B cell (primary cell): ENCODE data around the gene PDGFA. TPM values are rescaled to one million over a fixed set of nuclear protein-coding genes. Genes with fewer than 3 reads are reported as not detected.

Source experiments
- ATAC-seq: fragments of 200-7000 bp; cut with Tn5 transposase; one replicate; pipeline ENCODE4 v1.10.0; 2021; ENCODE audit warnings: low read depth, mild to moderate bottlenecking, moderate number of reproducible peaks, moderate library complexity
- CTCF ChIA-PET: fragments of 350-600 bp; sonication (Branson Sonifier 250); formaldehyde crosslinking; loops from one replicate; lab custom pipeline; 2021; ENCODE audit warnings: antibody characterized with exemption, inconsistent platforms; lab: Charles Lee
- POLR2A ChIA-PET: fragments of 350-600 bp; sonication (Branson Sonifier 250); formaldehyde crosslinking; loops from one replicate; lab custom pipeline; 2021; ENCODE audit warnings: antibody characterized with exemption; lab: Charles Lee
- DNase-seq: peaks from one replicate; pipeline ENCODE4 v3.0.0; 2013
- H2AFZ ChIP-seq: 2 replicates; pipeline ENCODE4 v1.6.1; 2012; ENCODE audit warnings: mild to moderate bottlenecking, low read depth, low read length; ENCODE audit not compliant: insufficient read depth, poor library complexity, severe bottlenecking
- H3K27ac ChIP-seq, 2 donors: 1 replicate in 1 of 2; 2 replicates in 1 of 2; pipeline ENCODE4 v1.5.1; 2012 to 2013; ENCODE audit warnings: low read length in 2 of 2, mild to moderate bottlenecking in 2 of 2, moderate library complexity in 1 of 2
- H3K27me3 ChIP-seq, 4 experiments: fragments of 200-600 bp in 1 of 4; sonication (generic) in 1 of 4; replicated peaks in 1 of 4; 1 replicate in 2 of 4; 2 replicates in 2 of 4; pipeline versions ENCODE4 v1.6.1 to v1.7.0; 2013 to 2016; ENCODE audit warnings: low read length in 3 of 4, mild to moderate bottlenecking in 2 of 4, mixed read lengths in 1 of 4, moderate library complexity in 1 of 4; ENCODE audit not compliant: insufficient read depth in 4 of 4, control insufficient read depth in 3 of 4; ENCODE audit errors: control extremely low read depth in 1 of 4
- H3K36me3 ChIP-seq, 2 experiments: replicated peaks in 1 of 2; 1 replicate in 1 of 2; 2 replicates in 1 of 2; pipeline versions ENCODE4 v1.6.1 to v1.7.1; 2013; ENCODE audit warnings: low read length in 1 of 2; ENCODE audit not compliant: insufficient read depth in 2 of 2, control insufficient read depth in 1 of 2; ENCODE audit errors: control extremely low read depth in 1 of 2, extremely low read depth in 1 of 2
- H3K4me1 ChIP-seq, 2 donors: fragments of 200-600 bp in 1 of 2; sonication (generic) in 1 of 2; 1 replicate in 1 of 2; 2 replicates in 1 of 2; pipeline versions ENCODE4 v1.5.1 to v1.6.1; 2013 to 2017; ENCODE audit warnings: low read length in 2 of 2; ENCODE audit not compliant: control insufficient read depth in 2 of 2, insufficient read depth in 2 of 2
- H3K4me2 ChIP-seq: replicated peaks from 2 replicates; pipeline ENCODE3; 2012; ENCODE audit warnings: mild to moderate bottlenecking, low read depth, low read length; ENCODE audit not compliant: poor library complexity, severe bottlenecking
- H3K4me3 ChIP-seq, 5 experiments: fragments of 200-600 bp in 1 of 5; sonication (generic) in 1 of 5; 1 replicate in 3 of 5; 2 replicates in 2 of 5; pipeline versions ENCODE4 v1.5.1 to v1.7.0; 2011 to 2016; ENCODE audit warnings: low read length in 4 of 5, mild to moderate bottlenecking in 4 of 5, low read depth in 2 of 5, control low read depth in 1 of 5, moderate library complexity in 1 of 5; ENCODE audit not compliant: insufficient read depth in 1 of 5; ENCODE audit errors: control extremely low read depth in 1 of 5, extremely low read depth in 1 of 5
- H3K79me2 ChIP-seq: fragments of 200-600 bp; sonication (generic); one replicate; pipeline ENCODE4 v1.6.0; 2016; ENCODE audit warnings: low read length; ENCODE audit not compliant: control insufficient read depth, insufficient read depth
- H3K9ac ChIP-seq: fragments of 200-600 bp; sonication (generic); 2 replicates; pipeline ENCODE4 v1.6.1; 2017; ENCODE audit warnings: mild to moderate bottlenecking, low read length, moderate library complexity
- H3K9me3 ChIP-seq, 3 donors: one replicate each; pipeline versions ENCODE4 v1.6.1 to v1.7.1; 2013; ENCODE audit warnings: low read length in 2 of 3; ENCODE audit not compliant: control insufficient read depth in 2 of 3, insufficient read depth in 1 of 3; ENCODE audit errors: control extremely low read depth in 1 of 3
- H4K20me1 ChIP-seq: 2 replicates; pipeline ENCODE4 v1.6.0; 2012; ENCODE audit warnings: mild to moderate bottlenecking, low read length; ENCODE audit not compliant: insufficient read depth, control insufficient read depth, poor library complexity, severe bottlenecking
- H3K27ac Mint-ChIP-seq: one replicate; pipeline ENCODE4 v1.8.0; 2021; ENCODE audit warnings: mixed read lengths
- H3K27me3 Mint-ChIP-seq: one replicate; pipeline ENCODE4 v1.8.0; 2021; ENCODE audit warnings: mixed read lengths
- H3K4me1 Mint-ChIP-seq: one replicate; pipeline ENCODE4 v1.8.0; 2021; ENCODE audit warnings: mixed read lengths
- H3K4me3 Mint-ChIP-seq: one replicate; pipeline ENCODE4 v1.8.0; 2021; ENCODE audit warnings: mixed read lengths
- H3K9me3 Mint-ChIP-seq: one replicate; pipeline ENCODE4 v1.8.0; 2022; ENCODE audit warnings: mixed read lengths; ENCODE audit not compliant: insufficient read depth
- EZH2 ChIP-seq: IDR thresholded peaks from 2 replicates; pipeline ENCODE4 v1.6.1; 2012; ENCODE audit warnings: borderline replicate concordance, low read depth, mild to moderate bottlenecking, moderate library complexity, low read length; ENCODE audit not compliant: insufficient read depth, poor library complexity, severe bottlenecking
- WGBS: methylation state at CpG from one replicate; pipeline ENCODE4 v1.1.5; 2013; ENCODE audit warnings: missing lambda C conversion rate; ENCODE audit not compliant: insufficient coverage; 5-methylcytosine and 5-hydroxymethylcytosine counted together
- intact Hi-C: fragments of 100-400 bp; cut with micrococcal nuclease; formaldehyde crosslinking; loops from one replicate; pipeline ENCODE4 v1.10.0; 2022
- polyA plus RNA-seq: library from polyadenylated mRNA; depleted of rRNA; stranded (reverse); fragments of >200 nt; gene quantifications from 2 replicates; pipeline ENCODE4 v1.2.3, GENCODE V29; 2012
- total RNA-seq, 2 donors: library from RNA; stranded (reverse); fragments of 120-200 nt in 1 of 2; gene quantifications; 1 replicate in 1 of 2; 2 replicates in 1 of 2; pipeline versions ENCODE4 v1.2.3 to v1.2.4, GENCODE V29; 2013 to 2022
- TF ChIP-seq, protein P1 (sequence below): fragments of 200-600 bp; IDR thresholded peaks from one replicate; pipeline ENCODE4 v1.8.0; 2022; ENCODE audit warnings: antibody characterized with exemption, mild to moderate bottlenecking

Gene PDGFA
- total and polyA plus RNA-seq, 2 donors (not counting 1 experiment from before 2014, with no cell fraction given): 0.36 to 1.5 TPM

DNA sequence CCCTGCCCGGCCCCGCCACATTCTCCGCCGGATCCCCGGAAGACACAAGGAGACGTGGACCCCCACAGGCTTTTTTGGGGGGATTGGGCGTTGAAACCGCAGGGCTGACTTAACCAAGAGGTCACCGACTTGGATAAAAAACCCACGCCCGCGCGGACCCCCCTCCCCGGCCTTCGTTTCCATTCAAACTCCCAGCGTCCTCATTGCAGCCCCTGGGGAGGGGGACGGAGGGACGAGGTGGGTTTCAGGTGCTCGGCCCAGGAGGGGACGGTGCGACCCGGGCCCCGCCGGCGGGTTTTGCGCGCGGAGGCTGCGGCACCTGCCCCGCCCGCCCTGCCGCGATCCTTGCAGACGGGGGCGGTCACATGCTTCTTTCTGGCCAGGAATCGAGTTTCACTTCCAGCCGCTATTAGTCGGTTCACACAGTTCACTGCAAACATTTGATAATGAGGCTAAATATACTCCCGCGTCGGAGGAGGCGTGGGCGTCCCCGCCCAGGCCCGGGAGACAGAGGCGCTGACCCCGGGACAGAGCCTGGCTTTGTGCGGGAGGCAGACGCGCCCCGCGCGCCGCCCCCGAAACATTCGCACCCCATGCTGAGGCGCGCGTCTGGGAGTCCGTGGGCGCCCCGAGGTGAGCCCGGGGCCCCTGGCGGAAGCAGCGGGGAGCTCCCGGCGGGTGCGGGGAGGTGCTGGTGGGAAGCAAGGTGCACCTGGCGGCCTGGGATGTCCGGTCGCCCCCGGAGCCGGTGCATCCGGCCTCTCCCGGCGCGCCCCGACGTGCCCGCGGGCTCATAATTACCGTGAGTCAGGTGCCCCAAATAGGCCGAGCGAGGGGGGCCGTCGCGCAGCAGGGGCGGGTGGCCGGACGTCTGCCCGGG is 2.7 kb upstream of the PDGFA start:
- peaks cover 14% of the 10 kb centered on the region for H3K27me3 Mint-ChIP-seq
- H3K27ac Mint-ChIP-seq: peak overlapping the region; percentile 46
- H3K9me3 ChIP-seq: peaks cover 0 to 12% (median 0%) of the 10 kb centered on the region in 3 donors
- peak overlapping the region; percentile 82 for H3K4me3 Mint-ChIP-seq
- peak overlapping the region; percentile 49 for H2AFZ ChIP-seq
- peak overlapping the region; percentile 88 for H3K4me2 ChIP-seq
- WGBS: under 1% methylated on average over 80 of the region's 91 CpGs
- DNase-seq (peak; percentile 78), ATAC-seq (peak; percentile 29)
- no peaks in the 10 kb centered on the region for H4K20me1 ChIP-seq
- H3K9ac ChIP-seq: peak overlapping the region; percentile 46
- H3K36me3 ChIP-seq: no peaks in the 10 kb centered on the region
- peaks cover 0 to 40% (median 15%) of the 10 kb centered on the region in 4 experiments for H3K27me3 ChIP-seq
- no peaks in the 10 kb centered on the region for H3K79me2 ChIP-seq
- peaks cover 20% of the 10 kb centered on the region for H3K4me1 Mint-ChIP-seq
- ChIA-PET POLR2A (no interaction called here), CTCF (no interaction called here)
- peak overlapping the region in 4 of 5 experiments; percentile 26 to 54 (median 43) for H3K4me3 ChIP-seq
- intact Hi-C loops: loop anchor here (2.0 kb wide), 1 partner anchor 78 kb away; no protein-coding TSS in a partner anchor
- peaks cover 33 to 40% of the 10 kb centered on the region in 2 donors for H3K4me1 ChIP-seq
- no peaks in the 10 kb centered on the region for H3K9me3 Mint-ChIP-seq
- H3K27ac ChIP-seq: no peak overlapping the region
- TF ChIP-seq, protein P1, sequence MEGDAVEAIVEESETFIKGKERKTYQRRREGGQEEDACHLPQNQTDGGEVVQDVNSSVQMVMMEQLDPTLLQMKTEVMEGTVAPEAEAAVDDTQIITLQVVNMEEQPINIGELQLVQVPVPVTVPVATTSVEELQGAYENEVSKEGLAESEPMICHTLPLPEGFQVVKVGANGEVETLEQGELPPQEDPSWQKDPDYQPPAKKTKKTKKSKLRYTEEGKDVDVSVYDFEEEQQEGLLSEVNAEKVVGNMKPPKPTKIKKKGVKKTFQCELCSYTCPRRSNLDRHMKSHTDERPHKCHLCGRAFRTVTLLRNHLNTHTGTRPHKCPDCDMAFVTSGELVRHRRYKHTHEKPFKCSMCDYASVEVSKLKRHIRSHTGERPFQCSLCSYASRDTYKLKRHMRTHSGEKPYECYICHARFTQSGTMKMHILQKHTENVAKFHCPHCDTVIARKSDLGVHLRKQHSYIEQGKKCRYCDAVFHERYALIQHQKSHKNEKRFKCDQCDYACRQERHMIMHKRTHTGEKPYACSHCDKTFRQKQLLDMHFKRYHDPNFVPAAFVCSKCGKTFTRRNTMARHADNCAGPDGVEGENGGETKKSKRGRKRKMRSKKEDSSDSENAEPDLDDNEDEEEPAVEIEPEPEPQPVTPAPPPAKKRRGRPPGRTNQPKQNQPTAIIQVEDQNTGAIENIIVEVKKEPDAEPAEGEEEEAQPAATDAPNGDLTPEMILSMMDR: peak; percentile 17
- no peak for TF ChIP-seq EZH2
